Astrocyte (in vitro differentiated cells and primary cell): Measurements from ENCODE around the gene TMEM200B. TPM values are rescaled to one million over a fixed set of nuclear protein-coding genes. Genes with fewer than 3 reads are reported as not detected.
"Not testable (repeated sequence)": the region's sequence is repeated elsewhere in the genome, so short reads cannot be mapped to it uniquely, and the experiment has no call there.

Source experiments
- DNase-seq: peaks from one replicate; pipeline ENCODE4 v3.0.0-alpha.2; 2010; ENCODE audit warnings: low read depth
- FAIRE-seq: peaks from 2 replicates; lab custom pipeline; 2011; peaks lifted over from hg19 to GRCh38; lab: Jason Lieb, UNC
- H2AFZ ChIP-seq: 2 replicates; pipeline ENCODE4 v1.6.0; 2012; ENCODE audit warnings: low read depth, low read length, inconsistent platforms
- H3K27ac ChIP-seq: 2 replicates; pipeline ENCODE4 v1.5.1; 2011; ENCODE audit warnings: low read depth, low read length, inconsistent platforms
- H3K27me3 ChIP-seq: 2 replicates; pipeline ENCODE4 v1.6.0; 2011; ENCODE audit warnings: low read length, inconsistent platforms; ENCODE audit not compliant: insufficient read depth
- H3K36me3 ChIP-seq: 2 replicates; pipeline ENCODE4 v1.5.1; 2011; ENCODE audit warnings: low read length, inconsistent platforms; ENCODE audit not compliant: insufficient read depth
- H3K4me1 ChIP-seq: 2 replicates; pipeline ENCODE4 v1.5.1; 2011; ENCODE audit warnings: low read length, inconsistent platforms; ENCODE audit not compliant: insufficient read depth
- H3K4me2 ChIP-seq: 2 replicates; pipeline ENCODE4 v1.6.0; 2012; ENCODE audit warnings: low read length, inconsistent platforms
- H3K4me3 ChIP-seq: 2 replicates; pipeline ENCODE4 v1.5.1; 2011; ENCODE audit warnings: low read depth, mild to moderate bottlenecking, low read length, inconsistent platforms; ENCODE audit not compliant: insufficient read depth
- H3K79me2 ChIP-seq: 2 replicates; pipeline ENCODE4 v1.6.0; 2012; ENCODE audit warnings: mild to moderate bottlenecking, low read length, inconsistent platforms; ENCODE audit not compliant: insufficient read depth
- H3K9ac ChIP-seq: 2 replicates; pipeline ENCODE4 v1.6.0; 2012; ENCODE audit warnings: mild to moderate bottlenecking, low read length, inconsistent platforms
- H3K9me3 ChIP-seq: 2 replicates; pipeline ENCODE4 v1.5.1; 2012; ENCODE audit warnings: low read depth, mild to moderate bottlenecking, low read length, inconsistent platforms; ENCODE audit not compliant: insufficient read depth
- H4K20me1 ChIP-seq: 2 replicates; pipeline ENCODE4 v1.6.0; 2012; ENCODE audit warnings: low read length, inconsistent platforms; ENCODE audit not compliant: insufficient read depth
- H3K27ac Mint-ChIP-seq: one replicate; pipeline ENCODE4 v1.8.0; 2021; ENCODE audit warnings: mild to moderate bottlenecking, mixed read lengths; ENCODE audit not compliant: unreplicated experiment
- H3K27me3 Mint-ChIP-seq: one replicate; pipeline ENCODE4 v1.8.0; 2021; ENCODE audit warnings: low read depth, mixed read lengths; ENCODE audit not compliant: unreplicated experiment
- H3K36me3 Mint-ChIP-seq: one replicate; pipeline ENCODE4 v1.8.0; 2021; ENCODE audit warnings: low read depth, mixed read lengths; ENCODE audit not compliant: unreplicated experiment
- H3K4me1 Mint-ChIP-seq: one replicate; pipeline ENCODE4 v1.8.0; 2021; ENCODE audit warnings: low read depth, mixed read lengths; ENCODE audit not compliant: unreplicated experiment
- H3K4me3 Mint-ChIP-seq: one replicate; pipeline ENCODE4 v1.8.0; 2021; ENCODE audit warnings: mild to moderate bottlenecking, moderate library complexity, mixed read lengths; ENCODE audit not compliant: unreplicated experiment
- H3K9me3 Mint-ChIP-seq: one replicate; pipeline ENCODE4 v1.8.0; 2021; ENCODE audit warnings: mild to moderate bottlenecking, mixed read lengths; ENCODE audit not compliant: unreplicated experiment
- EZH2 ChIP-seq: IDR thresholded peaks from 2 replicates; pipeline ENCODE4 v1.6.1; 2012; ENCODE audit warnings: mild to moderate bottlenecking, low read length, inconsistent platforms; ENCODE audit not compliant: insufficient read depth
- total RNA-seq: library from RNA; stranded (reverse); gene quantifications from 2 replicates; pipeline ENCODE4 v1.2.1, GENCODE V29; 2021
- TF ChIP-seq, protein P1 (sequence below): IDR thresholded peaks from 2 replicates; pipeline ENCODE4 v1.5.1; 2011; ENCODE audit warnings: low read depth, mild to moderate bottlenecking, inconsistent platforms, low read length, moderate library complexity; ENCODE audit not compliant: insufficient read depth

The TMEM200B gene
- total RNA-seq, 1 donor from 2014 or later, result 3.6 TPM

DNA sequence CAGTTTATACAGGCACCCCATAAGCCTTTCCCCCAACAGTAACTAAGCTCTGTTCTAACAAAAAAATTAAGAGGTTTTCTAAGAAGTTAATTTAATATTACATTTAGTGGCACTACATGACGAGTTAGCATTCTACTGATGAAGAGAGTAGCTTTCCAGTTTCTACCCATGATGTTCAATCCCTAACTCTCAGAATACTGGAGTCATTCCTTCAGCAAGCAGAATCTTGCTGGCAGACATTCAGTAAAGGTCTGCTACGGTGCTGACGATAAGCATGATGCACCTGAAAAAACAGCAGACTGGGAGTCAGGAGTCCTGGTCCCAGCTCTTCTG lies 33.5 kb upstream of the TMEM200B start:
- no peak overlapping the region for H3K4me3 Mint-ChIP-seq
- no peaks in the 10 kb centered on the region for H3K9me3 Mint-ChIP-seq
- H3K36me3 ChIP-seq, result peaks cover 60% of the 10 kb centered on the region
- peaks cover 64% of the 10 kb centered on the region for H4K20me1 ChIP-seq
- no peak overlapping the region for H3K4me3 ChIP-seq
- FAIRE-seq (no peak), DNase-seq (no peak)
- H3K27ac Mint-ChIP-seq, result no peak overlapping the region
- H3K4me2 ChIP-seq, result no peak overlapping the region
- no peak for TF ChIP-seq EZH2
- TF ChIP-seq, protein P1, sequence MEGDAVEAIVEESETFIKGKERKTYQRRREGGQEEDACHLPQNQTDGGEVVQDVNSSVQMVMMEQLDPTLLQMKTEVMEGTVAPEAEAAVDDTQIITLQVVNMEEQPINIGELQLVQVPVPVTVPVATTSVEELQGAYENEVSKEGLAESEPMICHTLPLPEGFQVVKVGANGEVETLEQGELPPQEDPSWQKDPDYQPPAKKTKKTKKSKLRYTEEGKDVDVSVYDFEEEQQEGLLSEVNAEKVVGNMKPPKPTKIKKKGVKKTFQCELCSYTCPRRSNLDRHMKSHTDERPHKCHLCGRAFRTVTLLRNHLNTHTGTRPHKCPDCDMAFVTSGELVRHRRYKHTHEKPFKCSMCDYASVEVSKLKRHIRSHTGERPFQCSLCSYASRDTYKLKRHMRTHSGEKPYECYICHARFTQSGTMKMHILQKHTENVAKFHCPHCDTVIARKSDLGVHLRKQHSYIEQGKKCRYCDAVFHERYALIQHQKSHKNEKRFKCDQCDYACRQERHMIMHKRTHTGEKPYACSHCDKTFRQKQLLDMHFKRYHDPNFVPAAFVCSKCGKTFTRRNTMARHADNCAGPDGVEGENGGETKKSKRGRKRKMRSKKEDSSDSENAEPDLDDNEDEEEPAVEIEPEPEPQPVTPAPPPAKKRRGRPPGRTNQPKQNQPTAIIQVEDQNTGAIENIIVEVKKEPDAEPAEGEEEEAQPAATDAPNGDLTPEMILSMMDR, result no peak
- no peaks in the 10 kb centered on the region for H3K27me3 ChIP-seq
- H3K27ac ChIP-seq, result no peak overlapping the region
- peaks cover 20% of the 10 kb centered on the region for H3K36me3 Mint-ChIP-seq
- peaks cover 9% of the 10 kb centered on the region for H3K4me1 Mint-ChIP-seq
- H3K27me3 Mint-ChIP-seq, result no peaks in the 10 kb centered on the region
- no peaks in the 10 kb centered on the region for H3K9me3 ChIP-seq
- no peaks in the 10 kb centered on the region for H3K4me1 ChIP-seq
- peaks cover 75% of the 10 kb centered on the region for H3K79me2 ChIP-seq
- no peak overlapping the region for H3K9ac ChIP-seq
- no peak overlapping the region for H2AFZ ChIP-seq

DNA sequence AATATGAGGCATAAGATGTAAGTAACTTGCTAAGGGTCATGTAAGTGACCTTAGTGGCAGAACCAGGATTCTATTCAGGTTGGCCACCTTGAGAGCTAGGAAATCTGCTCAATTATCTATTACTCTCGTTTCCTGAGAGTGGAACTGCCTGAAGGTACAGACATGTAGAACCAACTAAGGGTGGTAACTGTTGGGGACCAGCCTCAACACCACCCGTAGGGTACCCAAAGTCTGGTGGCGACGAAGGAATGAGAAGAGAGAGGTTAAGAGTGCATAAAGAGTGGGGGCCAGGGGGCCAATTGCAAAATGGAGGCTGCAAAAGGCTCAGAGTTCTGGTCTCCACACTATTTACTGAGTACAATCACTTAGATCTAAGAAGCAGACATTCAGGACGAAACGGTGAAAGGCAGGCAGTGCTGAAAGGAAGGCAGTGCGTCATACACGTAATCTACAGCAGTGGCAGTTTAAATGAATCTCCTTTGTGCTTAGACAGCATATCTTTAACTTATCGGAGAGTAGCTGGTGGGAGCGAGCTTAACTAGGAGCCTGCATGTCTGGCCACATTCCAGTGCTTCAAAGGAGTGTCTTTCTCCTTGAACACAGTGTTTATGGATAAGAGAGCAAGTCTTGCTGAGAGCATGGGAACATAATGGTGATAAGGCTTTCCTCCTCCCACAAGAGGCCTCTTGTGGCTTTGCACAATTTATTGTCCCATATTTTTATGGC lies 33.0 kb upstream of the TMEM200B start:
- H3K27me3 Mint-ChIP-seq, result no peaks in the 10 kb centered on the region
- Histone ChIP-seq H3K79me2 (peaks cover 73% of the 10 kb centered on the region), H3K36me3 (peaks cover 65% of the 10 kb centered on the region), H3K27me3 (no peaks in the 10 kb centered on the region), H4K20me1 (peaks cover 62% of the 10 kb centered on the region), H2AFZ (no peak overlapping the region), H3K9ac (no peak overlapping the region), H3K27ac (no peak overlapping the region), H3K4me3 (no peak overlapping the region), H3K9me3 (no peaks in the 10 kb centered on the region), H3K4me2 (no peak overlapping the region), H3K4me1 (no peaks in the 10 kb centered on the region)
- peaks cover 9% of the 10 kb centered on the region for H3K4me1 Mint-ChIP-seq
- no peak for FAIRE-seq
- peaks cover 24% of the 10 kb centered on the region for H3K36me3 Mint-ChIP-seq
- DNase-seq, result peak; percentile 34
- TF ChIP-seq, protein P1, result no peak
- no peak for TF ChIP-seq EZH2
- H3K27ac Mint-ChIP-seq, result peak overlapping the region; percentile 88
- H3K9me3 Mint-ChIP-seq, result no peaks in the 10 kb centered on the region
- peak overlapping the region; percentile 9 for H3K4me3 Mint-ChIP-seq

DNA sequence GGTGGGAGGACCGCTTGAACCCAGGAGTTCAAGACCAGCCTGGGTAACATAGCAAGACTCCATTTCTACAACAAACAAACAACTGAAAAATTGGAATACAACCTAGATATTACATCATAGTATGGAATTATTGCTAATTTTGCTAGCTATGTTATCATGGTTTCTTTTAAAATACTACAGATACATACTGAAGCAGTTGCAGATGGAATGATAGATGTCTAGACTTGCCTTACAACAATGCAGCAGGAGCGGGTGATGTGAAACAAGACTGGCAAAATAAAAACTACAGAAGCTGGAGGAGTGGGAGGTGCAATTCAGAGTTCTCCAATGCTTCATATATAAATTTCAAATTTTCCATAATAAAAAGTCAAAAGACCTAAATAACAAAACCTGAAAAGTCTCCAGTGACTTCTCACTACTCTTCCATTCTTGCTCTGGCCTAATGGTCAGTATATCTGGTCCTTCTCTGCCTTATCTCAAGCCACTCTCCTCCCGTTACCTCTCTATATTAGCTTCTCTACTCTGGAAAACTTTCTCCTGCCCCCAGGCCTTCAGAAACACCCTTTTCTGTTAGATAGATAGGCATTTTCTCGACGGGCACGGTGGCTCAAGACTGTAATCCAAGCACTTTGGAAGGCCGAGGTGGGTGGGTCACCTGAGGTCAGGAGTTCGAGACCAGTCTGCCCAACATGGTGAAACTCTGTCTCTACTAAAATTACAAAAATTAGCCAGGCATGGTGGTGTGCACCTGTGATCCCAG lies 28.5 kb upstream of the TMEM200B start:
- Histone ChIP-seq H3K79me2 (peaks cover 42% of the 10 kb centered on the region), H3K9ac (no peak overlapping the region), H2AFZ (no peak overlapping the region), H3K4me2 (no peak overlapping the region), H4K20me1 (peaks cover 43% of the 10 kb centered on the region), H3K4me1 (peaks cover 9% of the 10 kb centered on the region), H3K27me3 (no peaks in the 10 kb centered on the region), H3K4me3 (no peak overlapping the region), H3K36me3 (peaks cover 73% of the 10 kb centered on the region), H3K9me3 (no peaks in the 10 kb centered on the region), H3K27ac (no peak overlapping the region)
- TF ChIP-seq, protein P1, result no peak
- TF ChIP-seq EZH2, result no peak
- Mint-ChIP-seq H3K9me3 (no peaks in the 10 kb centered on the region), H3K4me1 (peaks cover 8% of the 10 kb centered on the region), H3K36me3 (peaks cover 23% of the 10 kb centered on the region), H3K27ac (no peak overlapping the region), H3K4me3 (no peak overlapping the region), H3K27me3 (no peaks in the 10 kb centered on the region)
- DNase-seq (no peak), FAIRE-seq (no peak)

DNA sequence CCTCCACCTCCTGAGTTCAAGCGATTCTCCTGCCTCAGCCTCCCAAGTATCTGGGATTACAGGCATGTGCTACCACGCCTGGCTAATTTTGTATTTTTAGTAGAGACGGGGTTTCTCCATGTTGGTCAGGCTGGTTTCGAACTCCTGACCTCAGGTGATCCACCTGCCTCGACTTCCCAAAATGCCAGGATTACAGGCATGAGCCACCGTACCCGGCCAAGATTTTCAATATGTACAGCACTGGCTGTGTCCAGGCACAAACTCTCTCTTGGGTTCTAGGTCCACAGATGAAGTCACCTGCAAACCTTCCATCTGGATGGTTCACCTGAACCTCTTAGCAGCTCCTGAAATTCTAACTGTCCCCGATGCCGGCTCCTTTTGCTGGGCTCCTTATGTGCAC lies 26.6 kb upstream of the TMEM200B start:
- DNase-seq, H3K4me1 Mint-ChIP-seq, FAIRE-seq, H3K9me3 Mint-ChIP-seq, H3K4me2 ChIP-seq, H3K27ac Mint-ChIP-seq, H2AFZ ChIP-seq, H3K4me3 ChIP-seq, H3K9ac ChIP-seq, H3K27ac ChIP-seq, H3K4me3 Mint-ChIP-seq, H3K9me3 ChIP-seq, H3K27me3 Mint-ChIP-seq, H3K27me3 ChIP-seq: not testable (repeated sequence)
- peaks cover 31% of the 10 kb centered on the region for H3K36me3 Mint-ChIP-seq
- Histone ChIP-seq H3K79me2 (peaks cover 25% of the 10 kb centered on the region), H3K4me1 (peaks cover 25% of the 10 kb centered on the region), H3K36me3 (peaks cover 62% of the 10 kb centered on the region), H4K20me1 (peaks cover 31% of the 10 kb centered on the region)
